HG02981 (cell line): ENCODE data around the gene LSM7.

ENCODE experiments used
- ATAC-seq: cut with Tn5 transposase; IDR thresholded peaks from one replicate; pipeline ENCODE4 v1.9.1; 2021; ENCODE audit warnings: mild to moderate bottlenecking, moderate library complexity; ENCODE audit not compliant: unreplicated experiment

Gene LSM7

DNA sequence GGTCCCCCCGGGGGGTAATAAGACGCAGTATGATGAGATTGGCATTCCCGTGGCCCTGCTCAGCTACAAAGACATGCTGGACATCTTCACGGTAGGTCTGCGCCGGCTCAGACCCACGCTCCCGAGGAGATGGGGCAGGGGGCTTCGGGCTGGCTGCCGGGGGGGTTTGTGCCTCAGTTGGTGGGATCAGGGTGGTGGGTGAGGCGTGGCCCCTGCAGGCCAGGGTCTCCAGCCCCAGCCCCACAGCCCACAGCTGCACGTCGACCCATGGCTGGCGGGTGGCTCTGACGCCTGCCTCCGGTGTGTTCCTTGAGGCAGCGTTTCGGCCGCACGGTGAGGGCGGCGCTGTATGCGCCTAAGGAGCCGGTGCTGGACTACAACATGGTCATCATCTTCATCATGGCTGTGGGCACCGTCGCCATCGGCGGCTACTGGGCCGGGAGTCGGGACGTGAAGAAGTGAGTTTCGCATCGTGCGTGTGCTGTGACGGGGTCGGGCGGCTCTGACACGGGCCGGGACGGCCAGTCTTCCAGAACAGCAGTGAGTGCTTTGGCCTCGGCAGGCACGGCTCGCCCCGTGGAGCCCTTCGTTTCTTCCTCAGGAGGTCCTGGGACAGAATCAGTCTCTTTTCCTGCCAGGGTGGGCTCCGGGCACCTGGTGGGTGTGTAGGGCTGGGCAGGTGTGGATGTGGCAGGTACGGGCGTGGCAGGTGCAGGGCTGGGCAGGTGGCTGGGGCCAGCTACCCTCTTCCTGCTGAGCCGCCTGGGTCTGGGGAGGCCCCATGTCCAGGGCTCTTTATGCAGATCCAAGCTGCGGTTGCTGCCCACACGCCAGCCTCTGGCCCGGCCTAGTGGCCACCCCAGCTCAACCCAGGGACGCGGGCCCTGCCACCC lies 10.6 kb upstream of the LSM7 start:
- ATAC-seq, result no peak

DNA sequence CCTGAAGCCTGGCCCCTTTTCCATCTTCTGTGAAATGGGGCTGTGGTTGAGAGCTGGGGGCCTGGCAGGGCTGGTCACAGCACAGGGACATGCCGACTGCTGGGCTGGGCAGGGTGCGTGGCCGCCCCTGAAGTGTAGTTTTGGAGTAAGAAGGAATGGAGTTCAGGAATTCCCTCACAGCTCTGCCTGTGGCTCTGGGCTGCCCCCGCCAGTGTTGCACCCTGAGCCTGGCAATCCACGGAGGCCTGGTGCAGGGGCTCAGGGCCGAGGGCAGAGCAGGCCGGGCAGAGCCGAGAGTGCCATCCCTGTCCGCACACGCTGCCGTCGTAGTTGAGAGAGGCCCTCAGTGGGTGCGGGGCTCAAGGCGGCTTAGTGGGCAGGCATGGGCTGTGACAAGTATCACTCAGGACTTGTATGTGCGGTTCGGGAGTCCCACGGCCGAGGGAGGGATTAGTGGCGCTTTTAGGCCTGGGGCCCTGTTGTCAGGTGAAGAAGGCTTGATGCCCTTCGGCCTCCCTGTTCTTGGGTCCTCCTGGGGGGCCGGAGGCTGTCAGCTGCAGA lies 9.7 kb upstream of the LSM7 start:
- ATAC-seq, result no peak

DNA sequence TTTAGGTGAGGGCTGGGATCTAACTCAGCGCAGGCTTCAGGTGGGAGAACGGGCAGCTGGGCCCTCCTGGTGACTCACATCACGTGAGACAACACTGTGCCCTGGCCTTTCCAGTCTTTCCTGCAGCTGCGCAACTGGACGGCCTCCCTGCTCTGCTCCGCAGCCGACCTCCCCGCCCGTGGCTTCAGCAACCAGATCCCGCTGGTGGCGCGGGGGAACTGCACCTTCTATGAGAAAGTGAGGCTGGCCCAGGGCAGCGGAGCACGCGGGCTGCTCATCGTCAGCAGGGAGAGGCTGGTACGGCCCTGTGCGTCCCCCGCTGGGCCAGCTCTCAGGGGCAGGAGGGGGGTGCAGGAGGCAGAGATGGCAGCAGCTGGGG lies 8.9 kb upstream of the LSM7 start:
- ATAC-seq, result no peak

DNA sequence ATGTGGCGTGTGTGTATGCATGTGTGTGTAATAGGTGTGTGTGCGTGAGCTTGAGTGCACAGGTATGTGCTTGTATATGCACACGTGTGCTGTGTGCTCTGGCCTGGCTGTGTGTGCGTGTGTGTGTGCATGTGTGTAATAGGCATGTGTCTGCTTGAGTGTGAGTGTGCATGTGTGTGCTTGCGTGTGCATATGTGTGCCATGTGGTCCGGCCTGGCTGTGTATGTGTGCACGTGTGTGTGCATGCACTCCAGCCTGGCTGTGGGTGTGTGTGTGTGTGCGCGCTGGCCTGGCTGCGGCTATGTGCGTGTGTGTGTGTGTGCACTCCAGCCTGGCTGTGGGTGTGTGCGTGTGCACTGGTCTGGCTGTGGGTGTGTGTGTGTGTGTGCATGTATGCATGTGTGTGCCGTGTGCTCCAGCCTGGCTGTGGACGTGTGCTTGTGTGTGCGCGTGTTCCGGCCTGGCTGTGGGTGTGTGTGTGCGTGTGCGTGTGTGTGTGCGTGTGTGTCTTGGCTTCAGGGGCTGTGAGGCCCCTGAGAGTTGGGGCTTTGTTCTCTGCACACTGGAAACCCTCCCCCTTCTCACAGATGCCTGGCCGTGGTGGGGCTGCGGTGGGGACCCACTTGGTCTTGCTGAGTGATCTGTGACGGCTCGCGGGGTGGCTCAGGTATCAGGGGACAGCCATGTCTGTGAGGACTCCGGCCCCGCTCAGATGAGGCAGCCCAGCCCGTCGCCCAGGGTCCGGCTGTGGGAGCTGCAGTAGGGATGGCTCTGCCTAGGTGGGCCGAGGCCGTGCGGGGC lies 8.3 kb upstream of the LSM7 start:
- no peak for ATAC-seq

DNA sequence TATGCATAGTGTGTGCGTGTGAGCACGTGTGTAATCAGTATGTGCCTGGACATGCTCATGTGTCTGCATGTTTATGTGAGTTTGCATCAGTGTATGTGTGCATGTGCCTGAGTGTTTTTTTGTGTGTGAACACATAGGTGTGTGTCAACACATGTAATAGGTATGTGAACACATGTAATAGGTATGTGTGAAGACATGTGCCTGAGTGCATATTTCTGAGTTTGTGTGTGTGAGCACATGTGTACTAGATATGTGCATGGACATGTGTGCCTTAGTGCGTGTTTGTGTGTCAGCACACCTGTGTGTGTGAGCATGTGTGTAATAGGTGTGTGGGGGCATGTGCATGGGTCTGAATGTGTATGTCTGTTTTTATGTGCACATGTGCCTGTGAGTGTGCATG lies 7.5 kb upstream of the LSM7 start:
- ATAC-seq, result no peak

DNA sequence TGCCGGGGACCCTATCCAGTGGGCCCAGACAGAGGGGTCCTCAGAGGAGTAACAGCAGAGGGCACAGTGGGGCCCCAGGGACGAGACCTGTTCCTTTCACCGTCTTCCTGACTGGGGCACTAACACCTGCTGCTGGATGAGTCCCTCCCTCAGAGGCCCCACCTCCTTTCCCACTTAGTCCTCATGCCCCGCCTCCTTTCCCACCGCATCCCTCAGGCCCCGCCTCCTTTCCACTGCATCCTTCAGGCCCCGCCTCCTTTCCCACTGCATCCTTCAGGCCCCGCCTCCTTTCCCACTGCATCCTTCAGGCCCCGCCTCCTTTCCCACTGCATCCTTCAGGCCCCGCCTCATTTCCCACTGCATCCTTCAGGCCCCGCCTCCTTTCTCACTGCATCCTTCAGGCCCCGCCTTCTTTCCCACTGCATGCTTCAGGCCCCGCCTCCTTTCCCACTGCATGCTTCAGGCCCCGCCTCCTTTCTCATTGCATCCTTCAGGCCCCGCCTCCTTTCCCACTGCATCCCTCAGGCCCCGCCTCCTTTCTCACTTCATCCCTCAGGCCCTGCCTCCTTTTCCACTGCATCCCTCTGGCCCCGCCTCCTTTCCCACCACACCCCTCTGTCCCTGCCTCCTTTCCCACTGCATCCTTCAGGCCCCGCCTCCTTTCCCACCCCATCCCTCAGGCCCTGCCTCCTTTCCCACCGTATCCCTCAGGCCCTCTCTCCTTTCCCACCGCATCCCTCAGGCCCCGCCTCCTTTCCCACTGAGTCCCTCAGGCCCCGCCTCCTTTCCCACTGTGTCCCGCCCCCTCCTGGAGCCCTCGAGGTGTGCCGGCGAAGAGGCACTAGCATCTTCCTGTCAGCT lies 6.8 kb upstream of the LSM7 start:
- no peak for ATAC-seq

DNA sequence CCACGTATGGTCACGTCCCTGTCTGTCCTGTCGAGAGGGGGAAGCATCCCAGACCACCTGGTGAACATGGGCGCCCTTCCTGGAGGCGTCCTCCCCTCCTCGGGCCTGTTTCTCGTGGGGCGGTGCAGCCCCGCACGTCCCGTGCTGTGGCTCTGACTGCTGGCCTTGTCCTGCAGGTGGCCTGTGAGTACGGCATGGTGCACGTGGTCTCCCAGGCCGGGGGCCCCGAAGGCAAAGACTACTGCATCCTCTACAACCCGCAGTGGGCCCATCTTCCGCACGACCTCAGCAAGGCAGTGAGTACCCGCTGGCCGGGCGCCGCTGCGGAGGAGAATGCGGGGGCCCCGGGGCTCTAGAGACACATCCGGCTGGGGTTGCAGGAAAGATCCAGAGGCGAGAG lies 6.0 kb upstream of the LSM7 start:
- no peak for ATAC-seq

DNA sequence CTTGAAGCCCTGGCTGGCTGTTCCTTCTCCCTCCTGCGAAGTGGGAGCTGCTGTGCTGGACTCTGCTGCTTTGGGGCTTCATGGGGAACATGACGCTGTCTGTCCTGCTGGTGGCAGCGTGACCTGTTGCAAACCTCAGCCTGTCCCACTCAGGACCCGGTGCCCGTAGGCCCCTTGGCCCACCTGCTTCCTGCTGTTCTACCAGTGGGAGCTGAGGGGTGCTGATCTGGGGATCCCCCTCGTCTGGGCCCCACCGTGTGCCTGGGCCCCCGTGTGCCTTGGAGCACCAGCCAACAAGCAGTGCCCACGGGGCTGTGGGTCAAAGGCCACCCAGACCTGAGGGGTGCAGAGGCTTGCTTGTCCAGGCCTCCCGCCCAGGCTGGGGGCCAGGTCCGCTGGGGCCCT lies 5.4 kb upstream of the LSM7 start:
- no peak for ATAC-seq

DNA sequence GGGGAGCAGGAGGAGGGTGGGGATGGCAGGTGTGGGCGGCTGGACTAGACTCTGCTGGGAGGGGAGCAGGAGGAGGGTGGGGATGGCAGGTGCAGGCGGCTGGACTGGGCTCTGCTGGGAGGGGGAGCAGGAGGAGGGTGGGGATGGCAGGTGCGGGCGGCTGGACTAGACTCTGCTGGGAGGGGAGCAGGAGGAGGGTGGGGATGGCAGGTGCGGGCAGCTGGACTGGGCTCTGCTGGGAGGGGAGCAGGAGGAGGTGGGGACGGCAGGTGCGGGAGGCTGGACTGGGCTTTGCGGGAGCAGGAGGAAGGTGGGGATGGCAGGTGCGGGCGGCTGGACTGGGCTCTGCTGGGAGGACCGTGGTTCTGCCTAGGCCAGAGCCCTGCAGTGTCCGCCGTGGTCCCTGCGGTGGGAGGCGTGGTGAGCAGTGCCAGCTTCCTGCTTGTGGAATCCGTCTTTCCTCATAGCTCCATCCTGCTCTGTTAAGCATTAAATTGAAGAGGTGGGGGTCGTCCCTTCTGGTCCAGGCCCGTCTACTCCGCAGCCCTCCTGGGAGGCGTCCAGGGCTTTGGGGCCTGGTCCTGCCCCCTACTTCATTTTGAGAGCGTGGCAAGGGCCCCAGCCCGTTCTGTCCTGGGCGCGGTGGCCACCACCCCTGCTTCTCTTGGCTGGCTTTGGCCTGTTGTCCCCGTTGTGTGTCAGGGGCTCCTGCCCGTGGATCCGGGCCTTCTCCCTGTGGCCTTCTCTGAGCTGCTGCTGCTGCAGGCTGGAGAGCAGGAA lies 4.8 kb upstream of the LSM7 start:
- ATAC-seq, result no peak

DNA sequence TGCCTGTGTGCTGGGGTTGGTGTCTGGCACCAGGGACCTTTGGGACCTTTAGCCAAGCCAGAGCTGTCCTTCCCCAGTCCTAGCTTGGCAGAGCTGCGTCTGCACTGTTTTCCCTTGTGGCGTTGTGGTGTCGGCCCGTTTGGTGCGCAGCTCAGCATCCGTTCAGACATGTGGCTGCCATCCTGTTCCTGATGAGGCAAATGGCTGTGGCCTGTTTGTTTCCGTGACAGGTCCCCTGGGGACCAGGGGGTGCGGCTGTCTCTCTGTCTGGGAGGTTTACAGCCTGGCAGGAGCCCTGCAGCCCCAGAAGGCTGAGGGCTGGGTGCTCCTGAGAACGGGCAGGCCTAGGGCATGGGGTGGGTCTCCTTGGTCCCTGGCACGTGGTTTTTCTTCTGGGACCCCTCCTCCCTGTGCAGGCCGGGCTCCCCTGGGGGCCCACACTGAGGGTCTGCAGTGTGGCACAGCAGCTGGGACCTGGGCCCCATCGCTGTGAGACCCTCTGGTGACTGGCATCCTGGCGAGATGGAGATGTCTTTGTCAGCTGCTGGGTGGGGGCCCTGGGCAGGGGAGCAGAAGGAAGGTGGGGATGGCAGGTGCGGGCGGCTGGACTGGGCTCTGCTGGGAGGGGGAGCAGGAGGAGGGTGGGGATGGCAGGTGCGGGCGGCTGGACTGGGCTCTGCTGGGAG lies 4.1 kb upstream of the LSM7 start:
- no peak for ATAC-seq

DNA sequence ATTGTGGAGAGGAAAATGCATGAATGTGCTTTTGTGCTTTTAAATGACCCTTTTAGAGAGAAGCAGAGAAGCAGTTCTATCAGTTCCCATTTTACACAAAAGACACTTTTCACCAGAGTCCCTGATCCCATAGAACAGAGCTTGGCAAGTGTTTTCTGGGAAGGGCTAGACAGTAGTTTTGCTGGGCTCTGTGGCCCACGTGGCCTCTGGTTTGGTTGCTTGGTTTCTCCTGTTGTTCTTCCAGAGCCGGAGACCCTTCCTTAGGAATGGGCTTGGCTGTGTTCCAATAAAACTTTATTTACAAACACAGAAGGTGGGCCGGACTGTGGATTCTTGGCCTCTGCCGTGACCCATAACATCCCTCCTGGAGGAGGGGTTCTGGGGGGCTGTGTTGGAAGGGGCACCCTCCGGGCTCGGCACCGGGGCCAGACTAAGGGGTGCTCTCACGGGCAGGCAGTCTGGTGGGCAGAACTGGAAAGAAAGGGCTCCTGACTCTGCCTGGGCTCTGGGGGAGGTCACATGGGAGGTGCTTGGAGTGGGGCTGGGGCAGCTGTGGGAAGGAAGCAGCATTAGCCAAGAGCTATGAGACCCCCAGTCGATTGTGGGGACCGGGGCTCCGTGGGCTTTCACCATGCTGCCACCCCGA lies 3.3 kb upstream of the LSM7 start:
- no peak for ATAC-seq

DNA sequence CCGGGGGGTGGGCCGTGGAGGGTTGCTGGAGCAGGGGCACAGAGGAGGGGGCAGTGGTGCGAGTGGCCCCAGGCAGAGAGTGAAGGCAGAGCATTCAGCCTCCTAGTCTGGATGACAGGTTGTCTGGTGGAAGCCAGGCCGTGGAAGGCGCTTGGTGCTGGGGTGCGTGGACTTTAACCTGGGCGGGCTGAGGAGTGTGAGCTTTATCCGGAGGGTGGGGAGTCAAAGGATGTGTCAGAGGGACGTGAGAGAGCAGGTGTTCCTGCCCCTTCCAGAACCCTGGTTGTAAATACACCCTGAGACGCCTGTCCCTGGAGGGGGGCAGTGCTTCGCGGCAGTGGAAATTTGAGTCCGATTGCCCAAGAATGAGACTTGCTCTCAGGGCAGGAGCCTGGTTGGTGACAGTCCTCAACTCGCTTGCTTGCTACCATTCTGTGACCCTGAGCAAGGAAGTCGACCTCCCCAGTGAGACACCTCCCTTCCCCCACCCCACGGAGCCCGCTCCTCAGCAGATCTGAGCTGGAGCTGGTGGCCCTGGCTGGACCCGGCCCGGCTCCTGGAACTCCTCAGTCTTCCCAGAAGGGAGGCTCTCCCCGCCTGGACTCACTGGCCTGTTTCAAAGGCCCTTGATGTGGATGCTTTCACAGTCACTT lies 2.4 kb upstream of the LSM7 start:
- ATAC-seq, result no peak

DNA sequence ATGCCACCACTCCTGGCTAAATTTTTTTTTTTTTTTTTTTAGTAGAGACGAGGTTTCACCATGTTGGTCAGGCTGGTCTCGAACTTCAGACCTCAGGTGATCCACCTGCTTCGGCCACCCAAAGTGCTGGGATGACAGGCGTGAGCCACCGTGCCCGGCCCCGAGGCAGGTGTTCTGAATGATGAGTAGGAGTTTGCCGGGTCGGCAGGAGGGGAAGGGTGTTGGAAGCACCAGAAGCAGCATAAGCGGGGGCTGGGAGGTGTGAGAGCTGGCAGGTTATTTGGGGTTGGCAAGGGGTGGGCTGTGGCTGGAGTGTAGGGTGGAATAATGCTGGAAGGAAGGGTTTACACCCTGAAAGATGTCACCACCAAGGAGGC lies 1.9 kb upstream of the LSM7 start:
- no peak for ATAC-seq

DNA sequence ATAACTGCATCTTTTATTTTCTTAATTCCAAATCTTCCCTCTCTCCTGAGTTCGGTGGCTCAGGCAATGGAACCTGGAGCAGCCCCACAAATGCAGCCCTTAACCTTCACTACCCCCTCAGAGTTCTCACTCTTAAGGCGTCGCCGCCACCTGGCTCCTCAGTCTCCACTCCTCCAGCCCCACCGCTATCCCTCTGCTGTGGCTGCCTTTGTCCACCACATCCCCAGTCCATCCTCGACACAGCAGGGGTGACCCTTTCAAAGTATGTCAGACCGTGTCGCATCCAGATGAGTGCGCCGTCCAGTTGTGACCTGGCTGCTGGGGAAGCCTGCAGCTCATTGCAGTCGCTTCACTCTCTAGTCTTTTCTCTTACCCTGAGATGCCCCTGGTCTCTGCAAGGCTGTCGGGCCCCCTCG lies 1.1 kb upstream of the LSM7 start:
- ATAC-seq, result no peak

DNA sequence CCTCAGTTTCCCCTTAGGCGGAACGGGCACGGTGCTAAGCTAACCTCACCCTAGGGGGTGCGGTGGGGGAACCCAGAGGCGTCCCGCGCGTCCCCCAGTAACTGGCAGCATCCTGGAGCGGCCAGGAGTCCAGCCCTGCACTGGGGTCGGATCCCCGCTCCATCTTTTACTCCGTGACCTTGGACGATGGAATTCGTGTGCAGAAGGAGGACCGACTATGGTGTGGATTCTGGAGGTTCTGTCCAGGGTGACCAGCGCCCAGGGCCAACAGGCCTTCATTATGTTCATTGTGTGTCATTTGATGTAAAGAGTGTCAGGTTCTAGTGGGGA lies 728 bp upstream of the LSM7 start:
- ATAC-seq, result no peak

DNA sequence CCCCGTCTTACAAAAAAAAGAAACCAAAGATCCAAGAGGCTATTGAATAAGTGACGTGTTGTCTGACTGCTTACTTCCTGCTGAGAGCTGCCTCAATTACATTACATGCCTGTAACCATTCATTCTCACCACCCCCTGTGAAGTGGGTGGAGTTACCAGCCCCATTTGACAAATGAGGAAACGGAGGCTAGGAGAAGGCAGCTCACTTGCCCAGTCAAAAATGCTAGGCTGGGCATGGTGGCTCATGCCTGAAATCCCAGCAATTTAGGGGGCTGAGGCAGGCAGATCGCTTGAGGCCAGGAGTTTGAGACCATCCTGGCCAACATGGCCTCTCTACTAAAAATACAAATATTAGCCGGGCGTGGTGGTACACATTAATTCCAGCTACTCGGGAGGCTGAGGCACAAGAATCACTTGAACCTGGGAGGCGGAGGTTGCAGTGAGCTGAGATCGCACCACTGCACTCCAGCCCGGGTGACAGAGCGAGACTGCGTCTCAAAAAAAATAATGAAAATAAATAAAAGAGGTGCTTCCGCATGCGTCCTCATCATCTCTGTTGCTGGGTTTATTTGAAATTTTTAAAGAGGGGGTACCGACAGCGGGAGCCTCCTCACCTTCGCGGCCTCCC lies 499 bp downstream of the LSM7 start:
- no peak for ATAC-seq

DNA sequence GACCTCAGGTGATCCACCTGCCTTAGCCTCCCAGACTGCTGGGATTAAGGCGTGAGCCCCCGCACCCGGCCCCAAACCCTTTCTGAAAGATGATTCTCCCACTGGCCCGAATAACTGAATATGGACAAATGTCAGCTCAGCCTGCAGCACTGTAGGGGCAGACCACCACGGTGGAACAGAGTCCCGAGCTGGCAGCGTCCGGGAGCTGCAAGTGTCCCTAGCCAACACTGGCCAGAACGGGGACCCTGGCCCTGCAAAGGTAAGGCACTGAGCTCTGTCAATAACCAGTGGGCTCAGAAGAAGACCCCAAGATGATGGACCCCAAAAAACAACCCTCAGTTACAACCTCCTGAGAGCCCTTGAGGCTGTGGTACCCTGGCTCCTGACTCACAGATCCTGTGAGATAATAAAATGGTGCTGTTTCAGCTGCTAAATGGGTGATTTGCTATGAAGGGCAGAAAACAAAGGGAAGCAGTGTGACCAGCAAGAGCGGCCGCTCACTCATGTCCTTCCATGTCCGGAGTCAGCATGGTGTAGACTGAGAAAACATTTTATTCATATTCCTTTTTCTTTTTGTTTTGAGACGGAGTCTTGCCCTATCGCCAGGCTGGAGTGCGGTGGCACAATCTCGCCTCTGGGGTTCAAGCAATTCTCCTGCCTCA lies 1.6 kb downstream of the LSM7 start:
- ATAC-seq, result no peak
